ENCODE measurements around the gene TEAD1.

DNA sequence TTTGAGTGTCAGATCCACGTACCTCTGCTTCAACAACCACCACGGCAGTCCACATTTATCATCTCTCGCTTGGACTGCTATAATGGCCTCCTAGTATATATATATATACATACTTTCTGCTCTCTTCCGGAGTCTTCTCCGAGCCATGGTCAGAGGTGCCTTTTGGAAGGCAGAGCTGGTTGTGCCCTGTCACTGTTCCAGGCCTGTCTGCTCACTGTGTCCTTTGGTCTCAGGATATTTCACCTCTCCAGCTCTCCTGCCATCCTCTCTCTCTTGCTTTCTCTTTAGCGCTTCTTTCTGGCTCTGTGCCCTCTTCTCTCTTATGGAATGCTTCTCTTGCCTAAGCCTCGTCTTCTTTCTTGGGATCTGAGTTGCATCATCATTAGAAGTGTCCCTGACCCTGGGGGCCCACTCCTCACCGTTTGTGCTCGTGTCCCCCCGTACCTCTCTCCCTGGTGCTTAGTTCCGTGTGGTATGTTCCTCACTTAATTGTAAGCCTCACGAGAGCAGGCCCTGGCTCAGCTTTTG lies 248.8 kb downstream of the TEAD1 start:
- TF ChIP-seq, protein P1, sequence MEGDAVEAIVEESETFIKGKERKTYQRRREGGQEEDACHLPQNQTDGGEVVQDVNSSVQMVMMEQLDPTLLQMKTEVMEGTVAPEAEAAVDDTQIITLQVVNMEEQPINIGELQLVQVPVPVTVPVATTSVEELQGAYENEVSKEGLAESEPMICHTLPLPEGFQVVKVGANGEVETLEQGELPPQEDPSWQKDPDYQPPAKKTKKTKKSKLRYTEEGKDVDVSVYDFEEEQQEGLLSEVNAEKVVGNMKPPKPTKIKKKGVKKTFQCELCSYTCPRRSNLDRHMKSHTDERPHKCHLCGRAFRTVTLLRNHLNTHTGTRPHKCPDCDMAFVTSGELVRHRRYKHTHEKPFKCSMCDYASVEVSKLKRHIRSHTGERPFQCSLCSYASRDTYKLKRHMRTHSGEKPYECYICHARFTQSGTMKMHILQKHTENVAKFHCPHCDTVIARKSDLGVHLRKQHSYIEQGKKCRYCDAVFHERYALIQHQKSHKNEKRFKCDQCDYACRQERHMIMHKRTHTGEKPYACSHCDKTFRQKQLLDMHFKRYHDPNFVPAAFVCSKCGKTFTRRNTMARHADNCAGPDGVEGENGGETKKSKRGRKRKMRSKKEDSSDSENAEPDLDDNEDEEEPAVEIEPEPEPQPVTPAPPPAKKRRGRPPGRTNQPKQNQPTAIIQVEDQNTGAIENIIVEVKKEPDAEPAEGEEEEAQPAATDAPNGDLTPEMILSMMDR (conservative IDR thresholded peaks at IDR 0.05): no peak
- TF ChIP-seq ZFX (IDR thresholded peaks at IDR 0.05): no peak
